Transverse colon (tissue), 4 donors: ENCODE results near the gene GADD45G. TPM values are rescaled to one million over a fixed set of nuclear protein-coding genes. Genes with fewer than 3 reads are reported as not detected.

ENCODE experiments used
- DNase-seq: peaks from one replicate; pipeline ENCODE4 v3.0.0-alpha.2; 2019
- H3K27ac ChIP-seq, 4 donors: fragments of 200-600 bp; sonication (generic); 2 replicates each; pipeline ENCODE4 v1.5.1; 2016 to 2018; ENCODE audit warnings: inconsistent platforms in 4 of 4
- H3K27me3 ChIP-seq: fragments of 200-600 bp; sonication (generic); 2 replicates; pipeline ENCODE4 v1.5.1; 2017; ENCODE audit warnings: inconsistent platforms
- H3K36me3 ChIP-seq, 4 donors: fragments of 200-600 bp; sonication (generic); 2 replicates each; pipeline ENCODE4 v1.5.1; 2017 to 2019; ENCODE audit warnings: inconsistent platforms in 4 of 4
- H3K4me1 ChIP-seq, 4 donors: fragments of 200-600 bp; sonication (generic); 2 replicates each; pipeline ENCODE4 v1.5.1; 2017 to 2020; ENCODE audit warnings: inconsistent platforms in 4 of 4
- H3K4me3 ChIP-seq, 4 donors: fragments of 200-600 bp; sonication (generic); 1 replicate in 1 of 4; 2 replicates in 3 of 4; pipeline versions ENCODE4 v1.5.1 to v1.6.1; 2017 to 2019; ENCODE audit warnings: inconsistent platforms in 4 of 4
- H3K9me3 ChIP-seq, 2 donors: fragments of 200-600 bp; sonication (generic); 2 replicates each; pipeline ENCODE4 v1.5.1; 2017 to 2019; ENCODE audit warnings: inconsistent platforms in 2 of 2
- EP300 ChIP-seq: sonication (generic); formaldehyde crosslinking; IDR thresholded peaks from one replicate; pipeline ENCODE4 v1.6.1; 2017; ENCODE audit warnings: antibody characterized with exemption, low read depth
- POLR2A ChIP-seq: fragments of 450-650 bp; IDR thresholded peaks from one replicate; pipeline ENCODE4 v1.6.1; 2016; ENCODE audit warnings: antibody characterized with exemption, mild to moderate bottlenecking, moderate library complexity
- POLR2AphosphoS5 ChIP-seq, 3 donors: sonication (generic); formaldehyde crosslinking; IDR thresholded peaks; one replicate each; pipeline ENCODE4 v1.6.1; 2016; ENCODE audit warnings: antibody characterized with exemption in 3 of 3
- WGBS, 2 donors: methylation state at CpG; one replicate each; pipeline ENCODE4 v1.1.5; 2018; ENCODE audit warnings: low coverage in 1 of 2; 5-methylcytosine and 5-hydroxymethylcytosine counted together
- in situ Hi-C, 4 donors: fragments of 200-750 bp; cut with MboI; loops; one replicate each; pipeline versions ENCODE4 v1.15.0 to v1.15.1; 2017; ENCODE audit warnings: low sequenced_read_pairs in 3 of 4, low pct_ligation_motif_present in 1 of 4, low pct_unique_long_range_greater_than_20kb in 1 of 4
- intact Hi-C: fragments of 100-400 bp; cut with DNase I; formaldehyde crosslinking; loops from one replicate; pipeline ENCODE4 v1.15.1; 2023; ENCODE audit warnings: low total_unique reads
- total RNA-seq, 4 donors: library from RNA; depleted of rRNA; stranded (reverse); fragments of >200 nt; gene quantifications; one replicate each; pipeline ENCODE4 v1.1.0, GENCODE V29; 2016
- TF ChIP-seq, protein P1 (sequence below), 5 experiments: fragments of 200-600 bp in 3 of 5; fragments of 450-650 bp in 2 of 5; sonication (generic) in 3 of 5; IDR thresholded peaks; 1 replicate in 2 of 5; 2 replicates in 3 of 5; pipeline ENCODE4 v1.5.1; 2016 to 2017; ENCODE audit warnings: antibody characterized with exemption in 5 of 5, inconsistent platforms in 3 of 5, mild to moderate bottlenecking in 2 of 5, moderate library complexity in 1 of 5

Gene GADD45G
- total RNA-seq, 4 donors from 2014 or later, result 8.4 to 12.7 (median 10.3) TPM

GRCh38 chr9:89634995-89635742 is 30.4 kb downstream of the GADD45G start:
- in situ Hi-C loops, result no loop called here
- no peaks in the 10 kb centered on the region for H3K9me3 ChIP-seq
- peaks cover 3 to 13% (median 11%) of the 10 kb centered on the region in 4 donors for H3K4me1 ChIP-seq
- H3K27ac ChIP-seq, result no peak overlapping the region
- no peak overlapping the region for H3K4me3 ChIP-seq
- intact Hi-C loops, result no loop called here
- H3K27me3 ChIP-seq, result no peaks in the 10 kb centered on the region
- no peaks in the 10 kb centered on the region for H3K36me3 ChIP-seq
- DNase-seq, result no peak
- 52 to 53% methylated on average over 3 to 7 of the region's 7 CpGs for WGBS, 2 donors
- TF ChIP-seq POLR2AphosphoS5 (IDR thresholded peaks at IDR 0.05), result no peak
- TF ChIP-seq POLR2A, result no peak
- TF ChIP-seq EP300, result no peak

- WGBS, 2 donors, result 92% methylated on average over 5 of the region's 5 CpGs; no CpG with 5 or more reads in 1 of the 2 donors
- Histone ChIP-seq H3K36me3 (no peaks in the 10 kb centered on the region), H3K27me3 (no peaks in the 10 kb centered on the region), H3K4me1 (peaks cover 3 to 13% (median 11%) of the 10 kb centered on the region in 4 donors), H3K9me3 (no peaks in the 10 kb centered on the region), H3K27ac (no peak overlapping the region), H3K4me3 (no peak overlapping the region)
- in situ Hi-C loops, result no loop called here
- no peak for TF ChIP-seq POLR2AphosphoS5 (IDR thresholded peaks at IDR 0.05)
- TF ChIP-seq POLR2A, result no peak
- TF ChIP-seq EP300, result no peak
- TF ChIP-seq, protein P1, sequence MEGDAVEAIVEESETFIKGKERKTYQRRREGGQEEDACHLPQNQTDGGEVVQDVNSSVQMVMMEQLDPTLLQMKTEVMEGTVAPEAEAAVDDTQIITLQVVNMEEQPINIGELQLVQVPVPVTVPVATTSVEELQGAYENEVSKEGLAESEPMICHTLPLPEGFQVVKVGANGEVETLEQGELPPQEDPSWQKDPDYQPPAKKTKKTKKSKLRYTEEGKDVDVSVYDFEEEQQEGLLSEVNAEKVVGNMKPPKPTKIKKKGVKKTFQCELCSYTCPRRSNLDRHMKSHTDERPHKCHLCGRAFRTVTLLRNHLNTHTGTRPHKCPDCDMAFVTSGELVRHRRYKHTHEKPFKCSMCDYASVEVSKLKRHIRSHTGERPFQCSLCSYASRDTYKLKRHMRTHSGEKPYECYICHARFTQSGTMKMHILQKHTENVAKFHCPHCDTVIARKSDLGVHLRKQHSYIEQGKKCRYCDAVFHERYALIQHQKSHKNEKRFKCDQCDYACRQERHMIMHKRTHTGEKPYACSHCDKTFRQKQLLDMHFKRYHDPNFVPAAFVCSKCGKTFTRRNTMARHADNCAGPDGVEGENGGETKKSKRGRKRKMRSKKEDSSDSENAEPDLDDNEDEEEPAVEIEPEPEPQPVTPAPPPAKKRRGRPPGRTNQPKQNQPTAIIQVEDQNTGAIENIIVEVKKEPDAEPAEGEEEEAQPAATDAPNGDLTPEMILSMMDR (IDR thresholded peaks at IDR 0.05), result no peak
- no peak for DNase-seq
- intact Hi-C loops, result no loop called here
Observed at GRCh38 chr9:89635816-89636215, 31.0 kb downstream of the GADD45G start.

- intact Hi-C loops (no loop called here), in situ Hi-C loops (no loop called here)
- H3K36me3 ChIP-seq, result no peaks in the 10 kb centered on the region
- H3K4me3 ChIP-seq, result no peak overlapping the region
- TF ChIP-seq POLR2AphosphoS5 (IDR thresholded peaks at IDR 0.05), result no peak
- no peak for TF ChIP-seq POLR2A
- TF ChIP-seq, protein P1 (IDR thresholded peaks at IDR 0.05), result no peak
- TF ChIP-seq EP300, result no peak
- H3K27ac ChIP-seq, result no peak overlapping the region
- no peaks in the 10 kb centered on the region for H3K27me3 ChIP-seq
- WGBS, 2 donors, result 86 to 100% methylated on average over 1 to 6 of the region's 6 CpGs
- H3K4me1 ChIP-seq, result peaks cover 3 to 13% (median 11%) of the 10 kb centered on the region in 4 donors
- no peak for DNase-seq
- H3K9me3 ChIP-seq, result no peaks in the 10 kb centered on the region
Observed at GRCh38 chr9:89637787-89638186, 33.0 kb downstream of the GADD45G start.

DNA sequence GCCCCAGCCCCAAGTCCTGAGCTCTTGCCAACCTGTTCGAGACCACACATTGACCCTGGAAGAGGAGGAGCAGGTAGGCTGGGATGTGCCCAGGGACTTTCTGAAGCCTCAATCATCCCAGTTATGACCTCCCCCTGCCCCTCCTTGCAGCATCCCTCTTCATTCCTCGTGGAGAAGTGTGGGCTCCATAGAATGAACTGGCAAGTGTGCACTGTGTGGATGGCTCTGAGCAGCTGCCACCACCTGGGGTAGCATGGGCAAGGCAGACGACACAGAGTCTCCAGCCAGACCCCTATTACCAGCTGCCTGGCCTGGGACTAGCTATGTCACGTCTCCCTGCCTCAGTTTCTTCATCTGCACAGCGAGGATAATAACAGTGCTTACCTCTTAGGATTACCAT is 33.5 kb downstream of the GADD45G start:
- Histone ChIP-seq H3K27me3 (no peaks in the 10 kb centered on the region), H3K36me3 (no peaks in the 10 kb centered on the region), H3K4me3 (no peak overlapping the region), H3K27ac (peak overlapping the region in 2 of 4 donors; percentile 68 to 82), H3K9me3 (no peaks in the 10 kb centered on the region), H3K4me1 (peaks cover 3 to 13% (median 11%) of the 10 kb centered on the region in 4 donors)
- 68% methylated on average over 5 of the region's 5 CpGs; no CpG with 5 or more reads in 1 of the 2 donors for WGBS, 2 donors
- TF ChIP-seq POLR2AphosphoS5 (IDR thresholded peaks at IDR 0.05) (no peak), POLR2A (no peak), EP300 (no peak)
- TF ChIP-seq, protein P1 (IDR thresholded peaks at IDR 0.05), result no peak
- intact Hi-C loops (no loop called here), in situ Hi-C loops (no loop called here)
- no peak for DNase-seq
